Hippocampal formation (tissue), 2 donors: ENCODE data around the gene CDKN2B-AS1.
"Not testable (repeated sequence)": the region's sequence is repeated elsewhere in the genome, so short reads cannot be mapped to it uniquely, and the experiment has no call there.

ENCODE experiments used
- DNase-seq, 2 donors: peaks; one replicate each; lab custom pipeline; 2025; lab: John Stamatoyannopoulos, UW

CDKN2B-AS1 gene

DNA sequence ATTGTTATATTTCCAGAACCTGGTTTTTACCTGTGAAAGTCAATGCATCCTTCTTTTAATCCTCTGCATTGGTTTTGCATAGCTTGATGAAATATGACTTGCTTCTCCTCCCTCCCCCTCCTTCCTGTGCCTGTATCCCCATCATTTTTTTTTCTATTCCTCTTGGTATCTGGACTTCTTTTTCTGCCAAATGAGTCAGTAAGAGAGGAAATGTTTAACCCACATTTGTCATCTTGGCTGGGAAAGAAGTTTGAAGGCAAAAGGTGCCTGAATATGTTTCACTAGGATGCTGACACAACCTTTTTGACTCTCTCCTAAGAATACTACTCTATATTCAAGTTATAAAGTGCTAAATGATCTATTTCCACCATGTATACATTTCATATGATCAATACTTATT is 50.0 kb downstream of the CDKN2B-AS1 start:
- no peak for DNase-seq

DNA sequence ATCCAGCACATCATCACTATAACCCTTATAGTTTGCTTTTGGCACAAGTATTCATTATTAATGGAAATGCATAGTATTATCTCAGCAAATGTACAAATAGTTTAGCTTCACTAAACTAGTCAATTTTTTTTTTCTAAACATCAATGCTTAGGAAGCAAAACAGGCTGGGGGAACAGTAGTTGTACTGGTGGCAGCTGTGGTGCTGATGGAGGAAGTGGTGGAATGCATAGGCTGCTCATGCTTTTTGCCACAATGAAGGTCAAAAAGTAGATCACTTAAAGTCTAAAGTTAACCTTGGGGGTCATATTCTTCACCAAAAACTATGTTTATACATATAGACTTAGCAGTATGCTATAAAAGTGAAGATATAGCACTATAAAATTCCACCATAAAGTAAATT is 50.8 kb downstream of the CDKN2B-AS1 start:
- DNase-seq: no peak

DNA sequence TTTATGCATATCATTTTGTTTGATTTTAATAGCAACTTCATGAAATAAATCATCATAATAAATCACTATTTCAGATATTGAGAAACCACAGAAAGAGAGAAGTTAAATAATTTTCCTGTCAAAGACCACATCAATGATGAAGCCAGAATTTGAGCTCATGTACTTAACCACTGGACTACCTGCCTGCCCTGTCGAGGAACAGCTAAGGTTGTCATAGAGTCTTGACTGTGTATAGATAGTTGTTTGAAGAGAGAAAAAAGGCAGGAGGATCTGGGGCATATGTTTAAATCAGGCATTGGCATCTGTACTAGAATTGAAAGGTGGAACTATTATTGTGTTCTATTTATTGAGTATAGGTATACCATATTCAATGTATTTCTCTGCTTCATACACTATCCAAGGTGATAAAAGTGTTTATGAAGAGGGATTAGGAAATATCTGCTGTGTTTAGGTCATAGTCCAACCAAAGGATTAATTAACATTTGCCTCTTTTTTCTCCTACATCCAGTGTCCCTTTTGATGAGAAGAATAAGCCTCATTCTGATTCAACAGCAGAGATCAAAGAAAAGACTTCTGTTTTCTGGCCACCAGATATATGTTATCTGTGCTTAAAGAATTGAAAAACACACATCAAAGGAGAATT is 51.8 kb downstream of the CDKN2B-AS1 start:
- DNase-seq: no peak

DNA sequence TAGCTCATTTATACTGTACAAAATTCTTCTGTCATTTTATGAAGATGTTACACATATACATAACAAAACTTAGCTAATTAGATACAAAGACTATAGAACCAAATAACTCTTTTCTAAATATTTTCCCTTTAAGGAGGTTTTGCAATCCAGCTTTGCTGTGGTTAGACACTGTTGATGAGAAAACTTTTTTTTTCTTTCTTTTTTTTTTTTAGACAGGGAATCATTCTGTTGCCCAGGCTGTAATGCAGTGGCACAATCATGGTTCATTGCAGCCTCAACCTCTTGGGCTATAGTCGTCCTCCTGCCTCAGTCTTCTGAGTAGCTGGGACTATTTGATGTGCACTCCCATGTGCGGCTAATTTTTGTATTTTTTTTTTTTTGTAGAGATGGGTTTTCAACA is 53.0 kb downstream of the CDKN2B-AS1 start:
- no peak for DNase-seq

DNA sequence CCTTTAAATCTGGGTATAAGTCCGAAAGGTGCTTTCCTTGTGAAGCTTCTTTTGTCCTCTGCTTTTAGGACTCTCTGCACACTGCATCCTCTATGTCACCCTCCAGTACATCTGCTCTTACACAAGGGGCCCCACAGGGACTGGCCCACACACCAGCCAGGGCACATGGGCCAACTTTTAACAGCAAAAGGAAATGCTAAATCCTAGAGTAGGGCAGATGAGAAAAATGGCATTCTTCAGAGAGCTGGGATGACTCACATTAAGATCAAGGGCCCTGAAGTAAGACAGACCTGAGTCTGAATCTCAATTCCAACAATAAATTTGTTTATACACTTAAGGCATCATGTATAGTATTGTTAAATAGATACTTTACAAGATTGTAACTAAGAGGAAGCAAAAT is 54.8 kb downstream of the CDKN2B-AS1 start:
- no peak for DNase-seq

DNA sequence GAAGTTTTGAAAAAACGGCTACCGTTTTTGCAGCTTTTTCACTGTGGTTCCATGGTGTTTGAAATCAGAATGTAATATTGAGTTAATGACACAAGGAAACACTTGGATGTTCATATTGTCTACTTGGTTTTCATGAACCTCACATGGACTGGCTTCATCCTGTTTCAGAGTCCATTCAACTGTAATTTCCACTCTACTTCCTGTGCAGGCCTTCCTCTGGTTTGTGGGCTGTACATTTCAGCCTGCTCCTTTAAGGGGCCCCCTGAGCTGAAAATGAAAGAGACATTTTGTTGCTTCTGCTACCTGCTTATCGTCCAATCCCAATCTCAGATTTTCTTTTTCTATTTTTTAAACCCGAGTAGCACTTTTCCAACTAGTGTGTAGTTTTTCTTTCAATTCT is 56.3 kb downstream of the CDKN2B-AS1 start:
- no peak for DNase-seq

DNA sequence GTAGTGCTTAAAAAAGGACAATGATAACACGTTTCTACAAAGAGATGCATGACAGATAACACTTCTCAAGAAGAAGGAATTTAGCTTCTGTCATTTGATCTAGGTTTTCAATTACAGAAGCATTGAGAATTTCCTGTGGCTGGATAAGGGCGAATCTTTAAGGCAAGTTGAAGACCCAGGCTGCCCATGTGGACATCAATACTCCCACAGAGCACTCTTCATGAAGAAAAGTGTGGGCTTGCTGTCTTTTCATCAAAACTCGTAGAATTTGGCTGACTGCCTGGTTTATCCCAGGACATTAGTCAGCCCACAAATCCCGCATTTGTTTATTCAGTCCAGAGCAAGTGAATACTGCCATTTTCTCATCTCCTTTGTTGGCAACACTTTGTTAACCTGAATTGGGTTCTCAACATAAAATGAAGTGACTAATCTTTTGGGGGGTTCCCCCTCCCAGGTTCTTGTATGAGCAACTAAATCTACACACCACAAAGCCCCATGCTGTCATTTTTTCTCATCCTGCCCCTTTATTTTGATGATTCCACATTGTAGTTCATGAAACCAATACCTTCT is 57.9 kb downstream of the CDKN2B-AS1 start:
- peak in 1 of 2 donors; percentile 7 for DNase-seq

DNA sequence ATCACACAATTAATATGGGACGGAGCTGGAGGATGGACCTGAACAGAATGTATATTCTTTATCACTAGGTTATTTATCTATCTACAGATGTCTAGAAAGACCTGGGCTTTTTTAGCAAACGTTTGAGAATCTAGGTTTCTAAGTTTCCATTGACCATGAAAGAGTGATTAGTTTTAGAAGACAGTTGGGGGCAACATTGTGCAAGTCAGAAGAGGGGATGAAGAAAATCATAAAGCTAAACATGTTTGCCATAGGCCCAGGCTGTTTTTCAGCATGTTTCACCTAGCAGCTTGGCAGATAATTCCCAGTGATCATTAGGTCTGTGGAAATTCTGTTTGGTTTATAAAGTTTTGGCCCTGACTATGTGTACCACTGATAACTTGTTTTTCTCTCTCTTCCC is 58.6 kb downstream of the CDKN2B-AS1 start:
- no peak for DNase-seq

DNA sequence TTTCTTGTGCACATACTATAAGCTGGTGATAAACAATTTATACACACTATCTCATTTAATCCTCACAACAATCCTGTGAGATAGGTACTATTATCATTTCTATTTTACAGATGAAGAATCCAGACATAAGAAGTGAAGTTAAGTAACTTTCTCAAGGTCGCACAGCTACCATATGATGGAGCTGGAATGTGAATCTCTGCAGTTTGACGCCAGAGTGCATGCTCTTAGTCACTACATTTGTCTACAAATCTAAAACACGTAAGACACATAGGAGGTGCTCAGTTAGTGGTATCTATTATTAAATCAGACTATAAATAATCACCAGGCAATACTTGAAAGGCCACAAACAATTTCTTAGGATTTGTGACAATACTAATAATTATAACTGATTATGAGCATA is 59.5 kb downstream of the CDKN2B-AS1 start:
- no peak for DNase-seq

DNA sequence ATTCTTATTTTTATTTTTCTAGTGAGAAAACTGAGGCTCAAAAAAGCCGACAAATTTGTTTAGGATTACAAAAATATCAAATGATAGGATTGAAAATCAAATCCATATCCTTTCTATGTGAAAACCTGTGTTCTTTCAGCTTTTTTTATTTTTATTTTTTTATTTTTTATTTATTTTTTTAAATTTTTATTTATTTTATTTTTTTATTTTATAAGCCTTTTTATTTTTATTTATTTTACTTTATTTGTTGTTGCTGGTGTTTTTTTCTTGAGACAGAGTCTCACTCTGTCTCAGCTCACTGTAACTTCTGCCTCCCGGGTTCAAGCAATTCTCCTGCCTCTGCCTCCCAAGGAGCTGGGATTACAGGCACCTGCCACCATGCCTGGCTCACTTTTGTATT is 59.9 kb downstream of the CDKN2B-AS1 start:
- DNase-seq: no peak

DNA sequence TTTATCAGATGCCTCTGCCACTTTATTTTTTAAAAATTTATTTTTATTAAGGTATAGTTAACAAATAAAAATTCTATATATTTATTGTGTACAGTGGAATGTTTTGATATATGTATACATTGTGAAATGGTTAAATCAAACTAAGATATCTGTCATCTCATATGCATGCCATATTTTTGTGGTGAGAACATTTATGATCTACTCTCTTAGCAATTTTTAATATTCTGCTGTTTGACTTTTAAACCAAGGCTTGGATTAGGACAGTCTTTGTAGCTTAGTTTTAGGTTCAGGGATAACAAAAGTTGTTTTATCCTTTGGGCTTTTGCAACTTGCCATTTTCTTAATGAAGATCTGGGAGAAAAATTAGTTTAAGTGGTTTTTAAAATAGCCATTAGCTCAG is 60.5 kb downstream of the CDKN2B-AS1 start:
- no peak for DNase-seq

DNA sequence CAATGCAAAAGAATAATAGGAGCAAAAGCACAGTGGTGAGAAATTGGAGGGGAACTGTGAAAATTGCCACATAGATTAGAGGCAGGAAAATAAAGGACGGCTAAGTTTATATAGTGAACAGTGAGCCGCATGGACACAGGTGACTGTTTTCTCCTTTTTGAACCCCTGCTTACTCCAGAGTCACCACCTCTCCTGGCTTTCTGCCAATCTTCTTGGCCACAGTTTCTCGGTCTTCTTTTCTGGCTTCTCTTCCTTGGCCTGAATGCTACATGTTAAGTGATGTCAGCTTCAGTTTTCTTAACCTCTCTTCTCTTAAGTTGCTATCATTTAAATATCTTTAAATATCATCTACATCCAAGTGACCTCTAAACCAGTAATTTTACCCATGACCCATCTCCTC is 61.8 kb downstream of the CDKN2B-AS1 start:
- DNase-seq: no peak

DNA sequence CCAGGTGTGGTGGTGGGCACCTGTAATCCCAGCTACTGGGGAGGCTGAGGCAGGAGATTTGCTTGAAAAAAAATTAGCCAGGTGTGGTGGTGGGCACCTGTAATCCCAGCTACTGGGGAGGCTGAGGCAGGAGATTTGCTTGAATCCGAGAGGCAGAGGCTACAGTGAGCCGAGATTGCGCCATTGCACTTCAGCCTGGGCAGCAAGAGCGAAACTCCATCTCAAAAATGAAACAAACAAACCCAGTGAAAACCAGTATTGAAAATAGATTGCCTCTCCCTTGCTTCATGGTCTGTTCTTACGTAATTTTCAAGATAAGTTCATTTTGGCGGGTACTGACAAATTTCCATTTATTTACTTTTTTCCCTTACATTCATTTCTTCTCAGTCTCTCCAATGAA is 63.4 kb downstream of the CDKN2B-AS1 start:
- DNase-seq: not testable (repeated sequence)

DNA sequence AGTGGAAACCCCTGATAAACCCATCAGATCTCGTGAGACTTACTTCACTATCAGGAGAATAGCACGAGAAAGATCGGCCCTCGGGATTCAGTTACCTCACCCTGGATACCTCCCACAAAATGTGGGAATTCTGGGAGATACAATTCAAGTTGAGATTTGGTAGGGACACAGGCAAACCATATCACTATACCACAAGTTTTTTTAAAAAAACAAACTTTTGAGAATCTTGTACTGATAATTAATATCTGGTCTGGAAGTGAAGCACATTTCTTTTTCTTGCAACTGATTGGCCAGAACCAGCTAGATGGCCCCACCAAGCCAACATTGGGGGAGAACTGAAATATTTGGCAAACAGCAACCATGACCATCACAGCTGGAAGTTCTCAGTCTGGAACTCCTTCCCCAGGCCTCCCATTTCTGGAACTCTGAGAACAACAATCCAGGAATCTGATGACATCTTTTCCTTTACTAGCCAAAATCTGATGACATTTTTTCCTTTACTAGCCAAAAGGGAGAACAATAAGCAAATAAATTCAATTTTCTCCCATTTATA is 66.3 kb downstream of the CDKN2B-AS1 start:
- no peak for DNase-seq

DNA sequence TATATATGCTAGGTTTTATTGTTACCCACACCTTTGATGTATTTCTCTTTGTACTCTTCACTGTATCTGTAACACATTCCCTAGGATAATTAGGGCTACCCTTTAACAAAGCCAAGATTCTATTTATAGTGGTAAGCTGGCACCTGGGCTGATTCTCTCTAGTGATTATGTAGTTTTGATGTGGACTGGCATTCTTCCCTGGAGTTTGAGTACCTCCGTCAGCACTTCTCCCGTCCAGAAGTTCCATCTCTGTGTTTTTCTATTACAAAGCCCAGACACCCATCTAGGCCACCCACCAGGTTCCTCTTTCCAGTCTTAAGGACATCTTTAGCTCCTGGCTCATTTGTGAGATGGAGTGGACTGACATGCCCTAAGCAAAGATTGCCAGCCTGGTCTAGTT is 70.4 kb downstream of the CDKN2B-AS1 start:
- DNase-seq: no peak

DNA sequence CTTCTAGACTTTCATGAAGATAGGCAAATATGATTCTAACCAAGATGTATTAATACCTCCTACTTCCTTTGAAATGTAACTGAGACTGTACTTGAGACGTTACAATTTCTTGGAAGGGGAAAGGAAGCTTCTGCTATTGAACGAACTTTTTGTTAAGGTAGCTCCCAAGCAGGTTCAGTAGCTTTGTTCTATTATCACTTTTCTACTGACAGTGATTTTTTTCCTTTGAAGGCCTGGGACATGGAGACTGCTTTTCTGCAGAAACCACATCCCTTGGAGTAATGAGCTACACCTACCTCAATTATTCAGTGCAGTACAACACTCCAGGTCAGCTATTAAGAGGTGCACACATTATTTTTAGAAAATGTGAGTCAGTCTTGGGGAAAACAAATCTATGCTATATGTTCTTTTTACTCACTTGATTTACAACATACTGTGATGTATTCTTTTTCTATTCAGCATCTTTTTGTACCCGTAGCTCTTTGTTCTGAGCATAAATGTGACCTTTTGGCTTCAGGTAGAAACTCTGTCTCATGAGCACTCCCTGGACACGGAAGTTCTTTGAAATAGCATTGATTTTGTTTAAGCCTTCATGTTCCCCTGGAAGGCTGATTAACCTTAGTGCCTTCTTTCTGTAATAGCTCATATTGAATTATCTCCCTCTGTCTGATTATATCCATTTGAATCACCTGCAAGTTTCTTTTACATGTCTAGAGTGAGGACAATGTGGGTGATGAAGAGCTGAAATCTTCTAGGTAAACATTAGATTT is 71.0 kb downstream of the CDKN2B-AS1 start:
- no peak for DNase-seq

DNA sequence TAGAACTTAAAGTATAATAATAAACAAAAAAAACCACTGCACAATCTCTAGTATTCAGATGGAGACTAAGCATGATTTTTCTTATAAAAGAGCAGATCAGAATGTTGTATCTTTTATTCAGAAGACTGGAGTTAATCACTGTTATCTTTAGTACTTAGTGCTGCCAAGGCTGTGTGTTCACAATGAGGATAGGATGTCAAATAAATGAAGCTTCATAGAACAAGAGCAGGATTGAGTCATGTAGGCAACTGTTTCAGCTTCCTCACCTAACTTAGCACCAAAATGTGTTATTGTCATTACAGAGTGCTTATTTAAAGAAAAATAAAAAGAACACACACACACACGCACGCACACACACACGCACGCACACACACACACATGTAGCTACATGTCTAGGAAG is 72.6 kb downstream of the CDKN2B-AS1 start:
- DNase-seq: no peak

DNA sequence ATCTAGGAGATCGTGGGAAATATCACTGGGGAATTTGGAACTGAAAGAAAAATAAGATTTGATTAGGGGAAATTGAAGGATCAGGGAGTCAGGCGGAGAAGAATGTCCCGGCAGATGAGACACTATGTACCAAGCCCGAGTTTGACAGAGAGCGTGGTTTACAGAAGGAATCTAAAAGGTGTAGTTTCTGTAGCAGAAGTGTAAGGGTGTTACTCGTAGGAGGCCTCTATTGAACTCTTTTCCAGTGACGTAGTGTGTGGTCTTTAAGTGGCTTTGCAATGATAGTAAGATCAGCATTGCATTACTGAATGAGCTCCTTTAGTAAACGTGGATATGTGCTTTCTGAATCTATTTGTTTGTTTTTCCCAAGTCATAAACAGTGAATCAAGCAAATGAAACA is 73.8 kb downstream of the CDKN2B-AS1 start:
- no peak for DNase-seq

DNA sequence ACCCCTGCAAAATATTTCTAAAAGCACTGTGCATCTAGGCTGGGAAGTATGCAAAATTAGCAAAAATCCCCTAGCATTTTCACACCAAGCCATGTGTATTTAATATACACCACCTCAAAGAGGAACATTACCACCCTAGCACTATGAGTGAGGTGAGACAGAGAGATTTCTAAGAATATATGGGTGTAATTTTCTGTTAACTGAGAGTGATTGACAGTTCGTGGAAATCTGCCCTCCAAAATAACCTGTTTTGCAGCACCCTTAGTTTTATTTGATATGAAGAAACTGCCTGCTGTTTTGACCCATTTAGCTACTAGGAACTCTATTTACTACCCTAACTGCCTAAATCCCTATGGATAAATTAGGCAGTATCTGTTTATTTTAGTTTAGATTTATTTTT is 78.8 kb downstream of the CDKN2B-AS1 start:
- no peak for DNase-seq

DNA sequence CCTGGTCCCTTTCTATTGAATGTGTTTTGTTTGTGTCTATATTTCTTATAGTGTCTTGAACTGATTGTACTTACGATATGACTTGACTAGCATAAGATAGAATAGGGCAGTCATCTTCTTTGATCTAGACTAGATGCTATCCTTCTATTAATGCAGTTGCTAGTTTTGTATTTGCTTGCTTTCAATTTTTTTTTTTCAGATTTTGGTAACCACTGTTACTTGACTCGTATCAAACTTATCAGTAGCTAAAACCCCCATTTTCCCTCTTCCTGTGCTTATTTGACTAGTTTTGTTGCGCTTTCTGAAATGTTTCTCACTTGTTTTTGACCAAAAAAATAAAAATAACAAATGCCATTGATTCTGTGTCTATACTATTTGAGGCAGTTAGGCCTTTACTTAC is 83.5 kb downstream of the CDKN2B-AS1 start:
- no peak for DNase-seq

DNA sequence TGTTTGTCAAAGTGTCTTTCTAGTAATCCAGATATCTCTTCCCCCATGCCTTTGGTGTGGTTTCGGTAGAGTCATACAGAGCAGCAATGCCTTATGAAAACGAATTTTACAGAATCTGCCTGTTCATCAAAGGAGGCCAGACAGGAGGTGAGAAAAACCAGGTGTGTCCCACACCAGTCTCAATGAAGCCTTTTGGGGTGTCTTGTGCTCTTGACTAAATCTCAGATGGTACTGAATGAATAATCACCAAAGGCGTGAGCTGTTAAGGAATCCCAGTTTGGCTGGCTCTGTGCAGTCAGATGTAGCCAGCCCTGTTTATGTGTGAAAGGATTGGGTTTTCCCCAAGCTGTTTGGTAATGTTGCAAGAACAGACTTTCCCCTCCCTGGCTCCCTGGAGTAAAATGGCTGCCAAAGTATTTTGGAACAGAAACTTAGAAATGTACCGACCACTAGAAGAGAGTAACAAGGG is 85.3 kb downstream of the CDKN2B-AS1 start:
- peak in 1 of 2 donors; percentile 46 for DNase-seq

DNA sequence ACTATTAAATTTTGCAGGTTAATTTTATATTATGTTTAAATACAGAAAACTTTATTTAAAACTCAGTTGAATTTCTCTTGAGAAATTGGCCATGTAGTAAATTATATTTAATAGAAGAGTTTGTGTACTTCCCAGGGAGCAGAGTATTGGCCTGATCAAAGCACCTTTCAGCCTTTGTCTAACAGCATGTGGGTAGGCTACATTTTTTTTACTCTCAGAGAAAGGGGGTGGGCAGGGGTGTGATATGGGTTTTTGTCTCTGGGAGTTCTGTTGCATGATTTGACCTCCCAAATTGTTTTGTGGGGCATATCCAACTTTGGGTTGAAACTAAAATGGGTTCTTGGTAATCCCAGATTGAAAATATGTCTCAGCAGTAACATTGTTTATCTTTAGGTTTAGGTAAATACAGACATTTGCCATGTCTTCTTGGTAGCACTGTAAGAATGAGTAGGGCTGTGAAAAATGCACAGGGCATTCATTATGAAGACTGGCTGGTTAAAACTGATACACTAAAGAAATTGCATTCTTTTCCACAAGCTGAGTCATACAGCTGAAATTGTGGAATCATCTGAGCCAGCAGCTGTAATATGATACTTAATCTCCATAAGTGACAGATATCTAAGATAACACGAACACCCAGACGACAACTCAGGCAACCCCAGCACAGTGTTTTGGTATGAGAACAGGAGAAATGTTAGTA is 89.9 kb downstream of the CDKN2B-AS1 start:
- DNase-seq: no peak
